HCT116 (cell line): ENCODE data around the gene LAMA4. TPM values are rescaled to one million over a fixed set of nuclear protein-coding genes. Genes with fewer than 3 reads are reported as not detected.

ENCODE experiments used
- ATAC-seq: fragments of 200-7000 bp; cut with Tn5 transposase; 2 replicates; pipeline ENCODE4 v1.9.1; 2020; ENCODE audit warnings: mild to moderate bottlenecking, moderate library complexity
- BruUV-seq: library from RNA; stranded (reverse); fragments of 400-500 nt; replicated peaks from 2 replicates; lab custom pipeline; 2021; lab: Mats Ljungman, UMichigan
- CTCF ChIA-PET: fragments of 300-600 bp; sonication (Branson Sonifier 250); formaldehyde crosslinking; loops from one replicate; lab custom pipeline; 2021; ENCODE audit warnings: antibody characterized with exemption; lab: Charles Lee
- POLR2A ChIA-PET: fragments of 300-600, 350-600 bp; sonication (Branson Sonifier 250); formaldehyde crosslinking; loops from one replicate; lab custom pipeline; 2021; ENCODE audit warnings: antibody characterized with exemption; lab: Charles Lee
- RAD21 ChIA-PET, 2 experiments: fragments of 300-600 bp; sonication (Branson Sonifier 250); formaldehyde crosslinking; loops; one replicate each; lab custom pipeline; 2023; ENCODE audit warnings: low total read pairs in 2 of 2; ENCODE audit not compliant: uncharacterized antibody in 2 of 2, unreplicated experiment in 2 of 2, low non-redundant PET in 1 of 2; lab: Charles Lee
- DNase-seq: peaks from one replicate; pipeline ENCODE4 v3.0.0-alpha.2; 2010; ENCODE audit warnings: low read depth, low spot score
- H2AFZ ChIP-seq: fragments of 200-600 bp; shearing (Covaris generic), sonication (generic); 2 replicates; pipeline ENCODE4 v1.6.1; 2017; ENCODE audit warnings: low read depth, mixed run types, mixed read lengths, antibody characterized with exemption, low read length; ENCODE audit not compliant: poor library complexity, severe bottlenecking
- H3K27ac ChIP-seq: 2 replicates; pipeline ENCODE4 v1.5.1; 2012; ENCODE audit warnings: low read depth, low read length
- H3K27me3 ChIP-seq: fragments of 200-600 bp; sonication (generic); 2 replicates; pipeline ENCODE4 v1.6.1; 2016; ENCODE audit warnings: mixed run types, low read length, mixed read lengths; ENCODE audit not compliant: insufficient read depth
- H3K36me3 ChIP-seq, 2 experiments: fragments of 200-500 bp in 1 of 2; fragments of 200-600 bp in 1 of 2; sonication (Bioruptor generic) in 1 of 2; sonication (generic) in 1 of 2; 2 replicates each; pipeline versions ENCODE4 v1.5.1 to v1.6.1; 2014 to 2016; ENCODE audit warnings: low read length in 2 of 2, inconsistent platforms in 1 of 2, mixed read lengths in 1 of 2, mixed run types in 1 of 2; ENCODE audit not compliant: insufficient read depth in 2 of 2, control insufficient read depth in 1 of 2
- H3K4me1 ChIP-seq, 2 experiments: fragments of 200-600 bp in 1 of 2; sonication (generic) in 1 of 2; 2 replicates each; pipeline versions ENCODE4 v1.5.1 to v1.6.1; 2012 to 2017; ENCODE audit warnings: low read length in 2 of 2, inconsistent platforms in 1 of 2, mild to moderate bottlenecking in 1 of 2, mixed read lengths in 1 of 2, mixed run types in 1 of 2, moderate library complexity in 1 of 2; ENCODE audit not compliant: insufficient read depth in 2 of 2, control insufficient read depth in 1 of 2
- H3K4me2 ChIP-seq: fragments of 200-600 bp; sonication (generic); 2 replicates; pipeline ENCODE4 v1.6.1; 2017; ENCODE audit warnings: mixed run types, low read length, mixed read lengths
- H3K4me3 ChIP-seq, 2 experiments: fragments of 200-600 bp in 1 of 2; sonication (generic) in 1 of 2; replicated peaks in 1 of 2; 2 replicates each; pipeline ENCODE4 v1.5.1; 2011 to 2016; ENCODE audit warnings: low read length in 2 of 2, control low read depth in 1 of 2, low read depth in 1 of 2, mild to moderate bottlenecking in 1 of 2, mixed read lengths in 1 of 2, mixed run types in 1 of 2
- H3K79me2 ChIP-seq: fragments of 200-600 bp; sonication (generic); 2 replicates; pipeline ENCODE4 v1.6.1; 2017; ENCODE audit warnings: mild to moderate bottlenecking, mixed run types, low read length, moderate library complexity, mixed read lengths; ENCODE audit not compliant: insufficient read depth
- H3K9ac ChIP-seq: fragments of 200-600 bp; sonication (generic); 2 replicates; pipeline ENCODE4 v1.6.1; 2016; ENCODE audit warnings: low read length, mixed read lengths
- H3K9me2 ChIP-seq: fragments of 200-600 bp; sonication (generic), shearing (Covaris generic); 2 replicates; pipeline ENCODE4 v1.6.1; 2017; ENCODE audit warnings: mixed run types, mild to moderate bottlenecking, moderate library complexity; ENCODE audit not compliant: insufficient read depth
- H3K9me3 ChIP-seq, 2 experiments: fragments of 200-500 bp in 1 of 2; fragments of 200-600 bp in 1 of 2; sonication (Bioruptor generic) in 1 of 2; sonication (generic) in 1 of 2; 2 replicates each; pipeline ENCODE4 v1.6.1; 2014 to 2017; ENCODE audit warnings: low read length in 2 of 2, mixed read lengths in 2 of 2, inconsistent platforms in 1 of 2, low read depth in 1 of 2, mild to moderate bottlenecking in 1 of 2, mixed run types in 1 of 2, moderate library complexity in 1 of 2; ENCODE audit not compliant: control insufficient read depth in 1 of 2, insufficient read depth in 1 of 2
- H4K20me1 ChIP-seq: fragments of 200-600 bp; sonication (generic), shearing (Covaris generic); 2 replicates; pipeline ENCODE4 v1.6.1; 2017; ENCODE audit warnings: mixed run types, mild to moderate bottlenecking, moderate library complexity; ENCODE audit not compliant: insufficient read depth
- CBX3 ChIP-seq: IDR thresholded peaks from 2 replicates; pipeline ENCODE4 v1.6.1; 2012; ENCODE audit warnings: low read depth
- CEBPB ChIP-seq: IDR thresholded peaks from 2 replicates; pipeline ENCODE4 v1.6.1; 2012; ENCODE audit warnings: low read depth
- ELF1 ChIP-seq: IDR thresholded peaks from 2 replicates; pipeline ENCODE4 v1.6.1; 2012; ENCODE audit warnings: low read depth, borderline replicate concordance
- EZH2phosphoT487 ChIP-seq: fragments of 200-600 bp; IDR thresholded peaks from 2 replicates; pipeline ENCODE4 v1.6.1; 2018; ENCODE audit warnings: antibody characterized with exemption, borderline replicate concordance
- FOSL1 ChIP-seq: IDR thresholded peaks from 2 replicates; pipeline ENCODE4 v1.6.1; 2012; ENCODE audit warnings: low read depth
- POLR2A ChIP-seq: IDR thresholded peaks from 2 replicates; pipeline ENCODE4 v1.7.0; 2011; ENCODE audit warnings: borderline replicate concordance; ENCODE audit not compliant: insufficient read depth, insufficient read length; ENCODE audit errors: extremely low read depth
- RAD21 ChIP-seq: IDR thresholded peaks from 2 replicates; pipeline ENCODE4 v1.6.1; 2012; ENCODE audit warnings: low read depth, mild to moderate bottlenecking
- TCF7L2 ChIP-seq: IDR thresholded peaks from 2 replicates; pipeline ENCODE4 v1.7.0; 2011; ENCODE audit warnings: borderline replicate concordance, inconsistent platforms; ENCODE audit not compliant: insufficient read depth, insufficient read length; ENCODE audit errors: extremely low read depth
- YY1 ChIP-seq: IDR thresholded peaks from 2 replicates; pipeline ENCODE4 v1.6.1; 2011; ENCODE audit warnings: low read length, low read depth, moderate library complexity, mild to moderate bottlenecking; ENCODE audit not compliant: insufficient replicate concordance; ENCODE audit errors: extremely low read depth
- ZBTB33 ChIP-seq: IDR thresholded peaks from 2 replicates; pipeline ENCODE4 v1.6.1; 2011; ENCODE audit warnings: mild to moderate bottlenecking, low read length, moderate library complexity; ENCODE audit not compliant: insufficient replicate concordance; ENCODE audit errors: extremely low read depth
- ZNF274 ChIP-seq: fragments of 200-500 bp; sonication (Bioruptor generic); IDR thresholded peaks from 2 replicates; pipeline ENCODE4 v1.6.1; 2014; ENCODE audit warnings: mild to moderate bottlenecking, low read depth, low read length, inconsistent platforms
- intact Hi-C: fragments of 100-400 bp; cut with micrococcal nuclease; formaldehyde crosslinking; loops from 2 replicates; pipeline ENCODE4 v1.10.0; 2022
- total RNA-seq: library from RNA; stranded (reverse); gene quantifications from one replicate; pipeline ENCODE4 v1.2.1, GENCODE V29; 2021; ENCODE audit not compliant: unreplicated experiment
- TF ChIP-seq, protein P1 (sequence below), 3 experiments: fragments of 200-600 bp in 1 of 3; sonication (generic) in 1 of 3; IDR thresholded peaks in 2 of 3; conservative IDR thresholded peaks in 1 of 3; 2 replicates each; pipeline ENCODE4 v1.5.1; 2012 to 2017; ENCODE audit warnings: low read depth in 2 of 3, low read length in 2 of 3, antibody characterized with exemption in 1 of 3, borderline replicate concordance in 1 of 3, control low read depth in 1 of 3, mild to moderate bottlenecking in 1 of 3, mixed read lengths in 1 of 3, mixed run types in 1 of 3, moderate library complexity in 1 of 3; ENCODE audit not compliant: insufficient read depth in 1 of 3
- TF ChIP-seq, protein P2 (sequence below): IDR thresholded peaks from 2 replicates; pipeline ENCODE4 v1.6.1; 2012

Gene LAMA4
- total RNA-seq, 1 experiment from 2014 or later, result 2.2 TPM

- no peak overlapping the region for H3K27ac ChIP-seq
- no peaks in the 10 kb centered on the region for H3K27me3 ChIP-seq
Measured at GRCh38 chr6:112296122-112296521, 41.8 kb upstream of the LAMA4 start.

More at GRCh38 chr6:112296122-112296521, 41.8 kb upstream of the LAMA4 start:
- DNase-seq (peak; percentile 27), ATAC-seq (peak; percentile 87)
- intact Hi-C loops, result no loop called here
- Histone ChIP-seq H3K4me3 (no peak overlapping the region), H3K9me2 (no peaks in the 10 kb centered on the region), H3K4me1 (peaks cover 0 to 21% of the 10 kb centered on the region in 2 experiments; a peak in 2 of 4 replicates), H3K9me3 (no peaks in the 10 kb centered on the region), H4K20me1 (no peaks in the 10 kb centered on the region), H3K9ac (no peak overlapping the region), H3K36me3 (no peaks in the 10 kb centered on the region), H2AFZ (peak overlapping the region; percentile 66), H3K4me2 (no peak overlapping the region), H3K79me2 (no peaks in the 10 kb centered on the region)
- peak; percentile 72 for TF ChIP-seq CBX3
- no peak for TF ChIP-seq ZBTB33
- peak; percentile 23 for TF ChIP-seq YY1
- peak; percentile 45 for TF ChIP-seq RAD21
- no peak for TF ChIP-seq CEBPB
- TF ChIP-seq, protein P1, sequence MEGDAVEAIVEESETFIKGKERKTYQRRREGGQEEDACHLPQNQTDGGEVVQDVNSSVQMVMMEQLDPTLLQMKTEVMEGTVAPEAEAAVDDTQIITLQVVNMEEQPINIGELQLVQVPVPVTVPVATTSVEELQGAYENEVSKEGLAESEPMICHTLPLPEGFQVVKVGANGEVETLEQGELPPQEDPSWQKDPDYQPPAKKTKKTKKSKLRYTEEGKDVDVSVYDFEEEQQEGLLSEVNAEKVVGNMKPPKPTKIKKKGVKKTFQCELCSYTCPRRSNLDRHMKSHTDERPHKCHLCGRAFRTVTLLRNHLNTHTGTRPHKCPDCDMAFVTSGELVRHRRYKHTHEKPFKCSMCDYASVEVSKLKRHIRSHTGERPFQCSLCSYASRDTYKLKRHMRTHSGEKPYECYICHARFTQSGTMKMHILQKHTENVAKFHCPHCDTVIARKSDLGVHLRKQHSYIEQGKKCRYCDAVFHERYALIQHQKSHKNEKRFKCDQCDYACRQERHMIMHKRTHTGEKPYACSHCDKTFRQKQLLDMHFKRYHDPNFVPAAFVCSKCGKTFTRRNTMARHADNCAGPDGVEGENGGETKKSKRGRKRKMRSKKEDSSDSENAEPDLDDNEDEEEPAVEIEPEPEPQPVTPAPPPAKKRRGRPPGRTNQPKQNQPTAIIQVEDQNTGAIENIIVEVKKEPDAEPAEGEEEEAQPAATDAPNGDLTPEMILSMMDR (IDR thresholded peaks at IDR 0.05 in 2 of 3, conservative IDR thresholded peaks at IDR 0.05 in 1 of 3; ENCODE audit: borderline replicate concordance in 1 of 3, insufficient read depth in 1 of 3, low read depth in 2 of 3, low read length in 2 of 3), result peak; percentile 36 to 74 (median 71); a peak in 5 of 6 replicates
- no peak for TF ChIP-seq ZNF274
- no peak for TF ChIP-seq ELF1
- TF ChIP-seq TCF7L2, result no peak
- no peak for TF ChIP-seq EZH2phosphoT487
- TF ChIP-seq, protein P2, sequence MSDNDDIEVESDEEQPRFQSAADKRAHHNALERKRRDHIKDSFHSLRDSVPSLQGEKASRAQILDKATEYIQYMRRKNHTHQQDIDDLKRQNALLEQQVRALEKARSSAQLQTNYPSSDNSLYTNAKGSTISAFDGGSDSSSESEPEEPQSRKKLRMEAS, result no peak
- no peak for TF ChIP-seq FOSL1
- TF ChIP-seq POLR2A, result no peak
- ChIA-PET RAD21 (no interaction called here), CTCF (interaction anchor here (0.6 to 2.6 kb wide), 5 partner anchors 9 to 116 kb away, joined by 3 to 11 read pairs (median 7); no protein-coding TSS in a partner anchor), POLR2A (no interaction called here)
- BruUV-seq, result no TSS peak
